ENCODE data around the gene DRAXIN. TPM values are rescaled to one million over a fixed set of nuclear protein-coding genes. Genes with fewer than 3 reads are reported as not detected.
A peak's percentile ranks its signal among the peaks of the same experiment; 100 is the strongest.

The DRAXIN gene
- total RNA-seq, 4 donors from 2014 or later: not detected

- no peak overlapping the region for H3K27ac ChIP-seq
- no peaks in the 10 kb centered on the region for H3K9me3 ChIP-seq
- H3K4me1 ChIP-seq: no peaks in the 10 kb centered on the region
- no peaks in the 10 kb centered on the region for H3K27me3 ChIP-seq
- H3K4me3 ChIP-seq: no peak overlapping the region
- no peak for ATAC-seq
- no peak for DNase-seq
- in situ Hi-C loops (cut with MboI; ENCODE audit: low sequenced_read_pairs in 4 of 4) (no loop called here), intact Hi-C loops (cut with DNase I; ENCODE audit: low total_unique reads) (no loop called here)
- TF ChIP-seq CTCF (IDR thresholded peaks at IDR 0.05 in 4 of 5, conservative IDR thresholded peaks at IDR 0.05 in 1 of 5) (no peak), POLR2A (IDR thresholded peaks at IDR 0.05) (no peak)
- H3K36me3 ChIP-seq: peaks cover 0 to 14% of the 10 kb centered on the region in 2 donors
These were observed 52.8 kb downstream of the DRAXIN start for GRCh38 chr1:11744287-11744686.

- H3K9me3 ChIP-seq: no peaks in the 10 kb centered on the region
- no peak overlapping the region for H3K4me3 ChIP-seq
- no peaks in the 10 kb centered on the region for H3K4me1 ChIP-seq
- no peak overlapping the region for H3K27ac ChIP-seq
- DNase-seq (no peak), ATAC-seq (peak in 1 of 2 donors; percentile 25)
- TF ChIP-seq CTCF (IDR thresholded peaks at IDR 0.05 in 4 of 5, conservative IDR thresholded peaks at IDR 0.05 in 1 of 5) (no peak), POLR2A (IDR thresholded peaks at IDR 0.05) (no peak)
- peaks cover 0 to 24% of the 10 kb centered on the region in 2 donors for H3K36me3 ChIP-seq
- no peaks in the 10 kb centered on the region for H3K27me3 ChIP-seq
- in situ Hi-C loops (cut with MboI; ENCODE audit: low sequenced_read_pairs in 4 of 4) (no loop called here), intact Hi-C loops (cut with DNase I; ENCODE audit: low total_unique reads) (no loop called here)
These were observed 54.6 kb downstream of the DRAXIN start for GRCh38 chr1:11746092-11746491.

GRCh38 chr1:11746795-11747487 is 55.4 kb downstream of the DRAXIN start:
- Histone ChIP-seq H3K9me3 (no peaks in the 10 kb centered on the region), H3K27me3 (no peaks in the 10 kb centered on the region), H3K27ac (no peak overlapping the region), H3K4me1 (no peaks in the 10 kb centered on the region), H3K36me3 (peaks cover 0 to 24% of the 10 kb centered on the region in 2 donors), H3K4me3 (no peak overlapping the region)
- TF ChIP-seq POLR2A (IDR thresholded peaks at IDR 0.05): no peak
- no peak for DNase-seq
- in situ Hi-C loops (cut with MboI; ENCODE audit: low sequenced_read_pairs in 4 of 4) (no loop called here), intact Hi-C loops (cut with DNase I; ENCODE audit: low total_unique reads) (no loop called here)
- no peak for ATAC-seq

- in situ Hi-C loops (cut with MboI; ENCODE audit: low sequenced_read_pairs in 4 of 4) (no loop called here), intact Hi-C loops (cut with DNase I; ENCODE audit: low total_unique reads) (loop anchor here (1.0 kb wide), 1 partner anchor 29 kb away; no protein-coding TSS in a partner anchor)
- Histone ChIP-seq H3K36me3 (peaks cover 0 to 24% of the 10 kb centered on the region in 2 donors), H3K4me3 (no peak overlapping the region), H3K9me3 (no peaks in the 10 kb centered on the region), H3K27me3 (no peaks in the 10 kb centered on the region), H3K27ac (no peak overlapping the region), H3K4me1 (no peaks in the 10 kb centered on the region)
- ATAC-seq: no peak
- DNase-seq: no peak
- TF ChIP-seq CTCF (IDR thresholded peaks at IDR 0.05 in 4 of 5, conservative IDR thresholded peaks at IDR 0.05 in 1 of 5) (no peak), POLR2A (IDR thresholded peaks at IDR 0.05) (no peak)
These were observed 57.0 kb downstream of the DRAXIN start for GRCh38 chr1:11748294-11749202.

GRCh38 chr1:11749203-11749689 is 57.7 kb downstream of the DRAXIN start:
- Histone ChIP-seq H3K36me3 (peaks cover 0 to 24% of the 10 kb centered on the region in 2 donors), H3K27me3 (no peaks in the 10 kb centered on the region), H3K4me1 (no peaks in the 10 kb centered on the region), H3K9me3 (no peaks in the 10 kb centered on the region), H3K27ac (no peak overlapping the region), H3K4me3 (no peak overlapping the region)
- peak in 1 of 2 donors; percentile 59 for ATAC-seq
- in situ Hi-C loops (cut with MboI; ENCODE audit: low sequenced_read_pairs in 4 of 4): no loop called here
- TF ChIP-seq CTCF (IDR thresholded peaks at IDR 0.05 in 4 of 5, conservative IDR thresholded peaks at IDR 0.05 in 1 of 5) (peak in 4 of 5 experiments; percentile 32 to 70 (median 50)), POLR2A (IDR thresholded peaks at IDR 0.05) (no peak)
- no peak for DNase-seq
- intact Hi-C loops (cut with DNase I; ENCODE audit: low total_unique reads): loop anchor here (1.0 kb wide), 1 partner anchor 30 kb away; no protein-coding TSS in a partner anchor
